Measurements from ENCODE around the gene CNPY1.

The CNPY1 gene

GRCh38 chr7:155461631-155462030, 84.7 kb downstream of the CNPY1 start:
- DNase-seq (ENCODE audit: low read depth, low spot score), result no peak
- H3K4me3 ChIP-seq (ENCODE audit: low read depth, low read length), result no peak overlapping the region
- in situ Hi-C loops (cut with HindIII; ENCODE audit: low sequenced_read_pairs), result no loop called here
- no peak for TF ChIP-seq CTCF (IDR thresholded peaks at IDR 0.05; ENCODE audit: low read depth, low read length)

- in situ Hi-C loops (cut with HindIII; ENCODE audit: low sequenced_read_pairs), result no loop called here
- H3K4me3 ChIP-seq (ENCODE audit: low read depth, low read length), result no peak overlapping the region
- DNase-seq (ENCODE audit: low read depth, low spot score), result no peak
Observed at GRCh38 chr7:155460926-155461613, 85.3 kb downstream of the CNPY1 start.

GRCh38 chr7:155459700-155460461, 86.5 kb downstream of the CNPY1 start:
- in situ Hi-C loops (cut with HindIII; ENCODE audit: low sequenced_read_pairs), result no loop called here
- no peak for TF ChIP-seq CTCF (IDR thresholded peaks at IDR 0.05; ENCODE audit: low read depth, low read length)
- DNase-seq (ENCODE audit: low read depth, low spot score), result no peak
- no peak overlapping the region for H3K4me3 ChIP-seq (ENCODE audit: low read depth, low read length)

More at GRCh38 chr7:155460926-155461613, 85.3 kb downstream of the CNPY1 start:
- TF ChIP-seq CTCF (IDR thresholded peaks at IDR 0.05; ENCODE audit: low read depth, low read length), result no peak

- DNase-seq (ENCODE audit: low read depth, low spot score), result no peak
- in situ Hi-C loops (cut with HindIII; ENCODE audit: low sequenced_read_pairs), result no loop called here
- TF ChIP-seq CTCF (IDR thresholded peaks at IDR 0.05; ENCODE audit: low read depth, low read length), result no peak
- no peak overlapping the region for H3K4me3 ChIP-seq (ENCODE audit: low read depth, low read length)
Observed at GRCh38 chr7:155458878-155459699, 87.3 kb downstream of the CNPY1 start.

- peak within 1 kb of the TSS; percentile 32 for H3K4me3 ChIP-seq (ENCODE audit: low read depth, low read length)
- no peak for TF ChIP-seq CTCF (IDR thresholded peaks at IDR 0.05; ENCODE audit: low read depth, low read length)
- in situ Hi-C loops (cut with HindIII; ENCODE audit: low sequenced_read_pairs), result no loop called here
- no peak for DNase-seq (ENCODE audit: low read depth, low spot score)
Observed at GRCh38 chr7:155458111-155458877, 88.1 kb downstream of the CNPY1 start, which contains the start of gene EN2. TSS of gene EN2 (plus strand) at chr7:155458129. CDS start at chr7:155458378, 249 bp downstream.
